Mesendoderm (in vitro differentiated cells): Measurements from ENCODE around the gene ASNSD1.

Source experiments
- DNase-seq: peaks from one replicate; pipeline ENCODE4 v3.0.0; 2013
- H2AK5ac ChIP-seq: 2 replicates; pipeline ENCODE4 v1.6.1; 2013; ENCODE audit warnings: low read length, inconsistent platforms
- H2BK120ac ChIP-seq: 2 replicates; pipeline ENCODE4 v1.6.1; 2013; ENCODE audit warnings: low read depth, mild to moderate bottlenecking, low read length, moderate library complexity, mixed read lengths
- H2BK15ac ChIP-seq: replicated peaks from 2 replicates; pipeline ENCODE4 v1.6.1; 2013; ENCODE audit warnings: low read depth, mild to moderate bottlenecking, moderate library complexity
- H2BK5ac ChIP-seq: 2 replicates; pipeline ENCODE4 v1.6.1; 2013; ENCODE audit warnings: low read length, inconsistent platforms
- H3K18ac ChIP-seq: 2 replicates; pipeline ENCODE4 v1.6.1; 2013; ENCODE audit warnings: mild to moderate bottlenecking, low read length, mixed read lengths
- H3K23ac ChIP-seq: one replicate; pipeline ENCODE4 v1.6.1; 2013; ENCODE audit warnings: low read length
- H3K27ac ChIP-seq: 2 replicates; pipeline ENCODE4 v1.5.1; 2013; ENCODE audit warnings: low read depth, mild to moderate bottlenecking, inconsistent platforms, low read length, moderate library complexity
- H3K27me3 ChIP-seq: 2 replicates; pipeline ENCODE4 v1.6.1; 2013; ENCODE audit warnings: low read length, control low read depth, mild to moderate bottlenecking, inconsistent platforms; ENCODE audit not compliant: insufficient read depth, poor library complexity
- H3K36me3 ChIP-seq: 2 replicates; pipeline ENCODE4 v1.6.1; 2013; ENCODE audit warnings: low read length, inconsistent platforms; ENCODE audit not compliant: control insufficient read depth, insufficient read depth
- H3K4ac ChIP-seq: one replicate; pipeline ENCODE4 v1.6.1; 2013; ENCODE audit warnings: low read depth, mild to moderate bottlenecking, low read length, moderate library complexity
- H3K4me1 ChIP-seq: 2 replicates; pipeline ENCODE4 v1.6.1; 2013; ENCODE audit warnings: low read depth, low read length, inconsistent platforms; ENCODE audit not compliant: control insufficient read depth
- H3K4me2 ChIP-seq: 2 replicates; pipeline ENCODE4 v1.6.1; 2013; ENCODE audit warnings: low read length
- H3K4me3 ChIP-seq: 2 replicates; pipeline ENCODE4 v1.5.1; 2013; ENCODE audit warnings: mild to moderate bottlenecking, low read length
- H3K56ac ChIP-seq: one replicate; pipeline ENCODE4 v1.6.1; 2013; ENCODE audit warnings: low read length
- H3K79me1 ChIP-seq: 2 replicates; pipeline ENCODE4 v1.6.1; 2013; ENCODE audit warnings: low read length, inconsistent platforms
- H3K79me2 ChIP-seq: 2 replicates; pipeline ENCODE4 v1.6.1; 2013; ENCODE audit warnings: mild to moderate bottlenecking, low read length; ENCODE audit not compliant: control insufficient read depth, insufficient read depth
- H3K9ac ChIP-seq: 2 replicates; pipeline ENCODE4 v1.6.1; 2013; ENCODE audit warnings: low read length, inconsistent platforms
- H4K5ac ChIP-seq: one replicate; pipeline ENCODE4 v1.6.1; 2013; ENCODE audit warnings: low read length
- H4K8ac ChIP-seq: one replicate; pipeline ENCODE4 v1.6.1; 2013; ENCODE audit warnings: low read depth, mild to moderate bottlenecking, control low read depth, low read length, moderate library complexity
- WGBS: extraction: QIAGEN DNeasy Blood & Tissue Kit; methylation state at CpG from one replicate; pipeline ENCODE4 v1.1.7; 2013; ENCODE audit warnings: low lambda C conversion rate, missing lambda C conversion rate; ENCODE audit not compliant: insufficient coverage; ENCODE audit errors: extremely low coverage; 5-methylcytosine and 5-hydroxymethylcytosine counted together

ASNSD1 gene

GRCh38 chr2:189719571-189719970, 58.3 kb downstream of the ASNSD1 start:
- Histone ChIP-seq H2BK15ac (no peak overlapping the region), H3K4ac (no peak overlapping the region), H2BK5ac (no peak overlapping the region), H3K27ac (no peak overlapping the region), H3K4me2 (no peak overlapping the region), H3K79me1 (no peaks in the 10 kb centered on the region), H3K9ac (no peak overlapping the region), H3K4me3 (no peak overlapping the region), H3K4me1 (no peaks in the 10 kb centered on the region), H2AK5ac (no peak overlapping the region), H3K23ac (no peak overlapping the region), H2BK120ac (no peak overlapping the region), H3K18ac (no peak overlapping the region), H3K36me3 (no peaks in the 10 kb centered on the region), H3K27me3 (no peaks in the 10 kb centered on the region), H4K8ac (no peak overlapping the region), H3K79me2 (no peaks in the 10 kb centered on the region), H3K56ac (no peak overlapping the region), H4K5ac (no peak overlapping the region)
- DNase-seq = no peak
- no CpG with 5 or more reads among the region's 4 CpGs for WGBS
